Bronchial epithelial cell (primary cell): Measurements from ENCODE around the gene GM2A. TPM values are rescaled to one million over a fixed set of nuclear protein-coding genes. Genes with fewer than 3 reads are reported as not detected.
A peak's percentile ranks its signal among the peaks of the same experiment; 100 is the strongest.

Experiments used
- DNase-seq: peaks from one replicate; pipeline ENCODE4 v3.0.0-alpha.2; 2010; ENCODE audit warnings: low read depth
- FAIRE-seq: peaks from 2 replicates; lab custom pipeline; 2011; peaks lifted over from hg19 to GRCh38; lab: Jason Lieb, UNC
- H3K27me3 ChIP-seq: 2 replicates; pipeline ENCODE4 v1.5.1; 2011; ENCODE audit warnings: low read length; ENCODE audit not compliant: control insufficient read depth, insufficient read depth
- H3K36me3 ChIP-seq: 2 replicates; pipeline ENCODE4 v1.5.1; 2011; ENCODE audit warnings: low read length; ENCODE audit not compliant: control insufficient read depth, insufficient read depth
- H3K4me3 ChIP-seq: 2 replicates; pipeline ENCODE4 v1.5.1; 2011; ENCODE audit warnings: mild to moderate bottlenecking, low read depth, low read length, control low read depth
- total RNA-seq: library from RNA; depleted of rRNA; stranded (reverse); fragments of >200 nt; gene quantifications from 2 replicates; pipeline ENCODE4 v1.2.1, GENCODE V29; 2014
- TF ChIP-seq, protein P1 (sequence below): IDR thresholded peaks from 2 replicates; pipeline ENCODE4 v1.5.1; 2011; ENCODE audit warnings: mild to moderate bottlenecking, moderate library complexity, low read length, control low read depth, inconsistent platforms; ENCODE audit not compliant: insufficient read depth, severe bottlenecking

The GM2A gene
- total RNA-seq, 1 donor from 2014 or later: 121 TPM

GRCh38 chr5:151255621-151256286 is 2.8 kb downstream of the GM2A start:
- peaks cover 7% of the 10 kb centered on the region for H3K36me3 ChIP-seq
- H3K27me3 ChIP-seq: no peaks in the 10 kb centered on the region
- FAIRE-seq (no peak), DNase-seq (no peak)
- TF ChIP-seq, protein P1, sequence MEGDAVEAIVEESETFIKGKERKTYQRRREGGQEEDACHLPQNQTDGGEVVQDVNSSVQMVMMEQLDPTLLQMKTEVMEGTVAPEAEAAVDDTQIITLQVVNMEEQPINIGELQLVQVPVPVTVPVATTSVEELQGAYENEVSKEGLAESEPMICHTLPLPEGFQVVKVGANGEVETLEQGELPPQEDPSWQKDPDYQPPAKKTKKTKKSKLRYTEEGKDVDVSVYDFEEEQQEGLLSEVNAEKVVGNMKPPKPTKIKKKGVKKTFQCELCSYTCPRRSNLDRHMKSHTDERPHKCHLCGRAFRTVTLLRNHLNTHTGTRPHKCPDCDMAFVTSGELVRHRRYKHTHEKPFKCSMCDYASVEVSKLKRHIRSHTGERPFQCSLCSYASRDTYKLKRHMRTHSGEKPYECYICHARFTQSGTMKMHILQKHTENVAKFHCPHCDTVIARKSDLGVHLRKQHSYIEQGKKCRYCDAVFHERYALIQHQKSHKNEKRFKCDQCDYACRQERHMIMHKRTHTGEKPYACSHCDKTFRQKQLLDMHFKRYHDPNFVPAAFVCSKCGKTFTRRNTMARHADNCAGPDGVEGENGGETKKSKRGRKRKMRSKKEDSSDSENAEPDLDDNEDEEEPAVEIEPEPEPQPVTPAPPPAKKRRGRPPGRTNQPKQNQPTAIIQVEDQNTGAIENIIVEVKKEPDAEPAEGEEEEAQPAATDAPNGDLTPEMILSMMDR: no peak
- no peak overlapping the region for H3K4me3 ChIP-seq

- TF ChIP-seq, protein P1: no peak
- H3K36me3 ChIP-seq: peaks cover 8% of the 10 kb centered on the region
- no peak overlapping the region for H3K4me3 ChIP-seq
- no peaks in the 10 kb centered on the region for H3K27me3 ChIP-seq
- peak; percentile 99 for DNase-seq
- no peak for FAIRE-seq
These were observed 4.8 kb downstream of the GM2A start for GRCh38 chr5:151257731-151258181.

- no peaks in the 10 kb centered on the region for H3K27me3 ChIP-seq
- TF ChIP-seq, protein P1: no peak
- DNase-seq (no peak), FAIRE-seq (peak; percentile 87)
- H3K36me3 ChIP-seq: peaks cover 8% of the 10 kb centered on the region
- no peak overlapping the region for H3K4me3 ChIP-seq
These were observed 5.2 kb downstream of the GM2A start for GRCh38 chr5:151258201-151258611.

DNA sequence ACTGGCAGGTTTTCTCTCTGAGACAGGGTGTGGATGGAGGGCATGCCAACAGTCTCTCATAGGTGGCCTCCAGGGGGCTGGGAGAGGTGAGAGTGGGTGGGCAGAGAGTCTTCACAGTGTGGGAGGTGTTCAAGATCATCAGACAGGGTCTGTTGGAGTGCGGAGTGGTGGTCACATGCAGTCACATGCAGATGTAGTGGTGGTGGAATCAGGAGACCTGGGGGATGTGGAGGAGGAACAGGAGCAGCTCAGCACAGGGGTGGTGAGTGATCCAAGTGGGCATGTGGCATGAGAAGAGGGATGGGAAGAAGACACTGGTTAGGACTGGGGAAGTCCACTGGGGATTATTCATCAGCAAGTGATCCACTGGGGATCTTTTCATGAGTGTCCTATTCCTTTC is 5.8 kb downstream of the GM2A start:
- no peak for DNase-seq
- peak; percentile 92 for FAIRE-seq
- TF ChIP-seq, protein P1: no peak

GRCh38 chr5:151259931-151260330 is 6.9 kb downstream of the GM2A start:
- Histone ChIP-seq H3K4me3 (no peak overlapping the region), H3K27me3 (no peaks in the 10 kb centered on the region), H3K36me3 (peaks cover 8% of the 10 kb centered on the region)
- DNase-seq (no peak), FAIRE-seq (peak; percentile 40)
- TF ChIP-seq, protein P1: no peak

More for the DNA sequence above, 5.8 kb downstream of the GM2A start:
- Histone ChIP-seq H3K4me3 (no peak overlapping the region), H3K27me3 (no peaks in the 10 kb centered on the region), H3K36me3 (peaks cover 8% of the 10 kb centered on the region)
